ENCODE results near the gene KRTAP5-1. TPM values are rescaled to one million over a fixed set of nuclear protein-coding genes. Genes with fewer than 3 reads are reported as not detected.
A peak's percentile ranks its signal among the peaks of the same experiment; 100 is the strongest.

KRTAP5-1 gene
- total and polyA plus RNA-seq, 12 donors = 0.10 TPM; not detected in 11

DNA sequence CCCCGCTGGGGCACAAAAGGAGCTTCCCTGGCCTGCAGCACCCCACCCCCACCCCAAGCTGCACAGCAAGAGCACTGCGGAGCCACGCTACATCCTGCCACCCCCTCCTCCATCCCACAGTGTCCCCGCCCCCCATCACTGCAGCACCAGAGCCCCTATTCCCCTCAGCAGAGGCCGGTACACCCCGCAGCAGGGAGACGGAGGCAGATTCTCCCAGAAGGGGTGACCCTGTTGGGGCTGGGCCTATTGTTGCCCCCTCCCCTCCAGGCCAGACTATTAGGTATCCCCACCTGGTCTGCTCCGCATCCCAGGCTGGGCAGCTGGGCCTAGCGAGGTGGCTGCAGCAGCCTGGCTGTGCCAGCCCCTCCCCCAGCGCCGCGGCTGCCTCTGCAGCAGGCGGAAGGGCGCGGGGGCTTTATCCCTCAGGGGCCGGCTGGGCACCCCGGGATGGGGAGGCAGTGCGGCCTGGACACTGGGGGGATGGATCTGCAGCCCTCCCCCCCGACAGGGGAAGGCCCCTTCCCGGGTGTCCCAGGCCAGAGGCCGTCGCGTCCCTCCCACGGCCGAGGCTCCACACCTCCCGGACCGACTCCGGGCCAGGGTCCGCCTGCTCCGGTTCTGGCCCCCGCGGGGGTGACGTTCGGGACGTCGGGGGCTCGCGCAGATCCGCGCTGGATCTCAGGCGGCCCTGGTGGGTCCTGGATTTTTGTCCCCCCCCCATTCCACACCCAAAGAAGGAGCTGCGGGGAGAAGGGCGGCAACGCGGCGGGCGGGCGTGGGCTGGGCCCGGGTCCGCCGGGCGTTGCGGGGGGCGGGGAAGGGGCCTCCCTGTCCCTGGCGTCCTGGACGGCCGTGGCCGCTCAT, 14.0 kb downstream of the KRTAP5-1 start:
- H3K4me1 ChIP-seq (replicated peaks in 1 of 2) = peaks cover 0 to 5% of the 10 kb centered on the region in 2 donors

DNA sequence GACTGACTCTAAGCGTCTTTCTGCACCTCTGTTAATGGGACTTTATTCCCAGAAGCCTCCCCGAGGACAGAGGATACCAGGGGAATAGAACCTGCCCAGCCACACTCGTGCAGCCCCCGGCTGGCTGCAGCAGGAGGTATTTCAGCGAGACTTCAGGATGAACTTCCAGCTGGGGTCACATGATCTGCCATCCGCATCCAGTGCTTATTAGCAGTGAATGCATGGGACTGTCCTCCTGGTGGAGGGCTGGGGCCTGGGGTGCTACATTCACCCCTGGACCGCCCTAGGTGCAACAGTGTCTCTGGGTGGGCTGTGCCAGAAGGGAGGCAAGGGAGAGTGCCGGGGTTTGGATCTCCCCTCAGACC, 14.6 kb downstream of the KRTAP5-1 start:
- H3K4me3 ChIP-seq = no peak overlapping the region
- DNase-seq = peak in 1 of 7 donors; percentile 53
- H3K27ac ChIP-seq = no peak overlapping the region

More for the DNA sequence above, 14.0 kb downstream of the KRTAP5-1 start:
- Histone ChIP-seq H3K36me3 (replicated peaks in 1 of 2) (no peaks in the 10 kb centered on the region), H3K27me3 (peaks cover 18% of the 10 kb centered on the region), H3K9me3 (replicated peaks in 1 of 3) (no peaks in the 10 kb centered on the region), H3K27ac (peak overlapping the region in 2 of 5 donors; percentile 29 to 74), H3K4me3 (peak overlapping the region in 1 of 4 donors; percentile 60)
- no peak for TF ChIP-seq POLR2A (IDR thresholded peaks at IDR 0.05)
- TF ChIP-seq, protein P1, sequence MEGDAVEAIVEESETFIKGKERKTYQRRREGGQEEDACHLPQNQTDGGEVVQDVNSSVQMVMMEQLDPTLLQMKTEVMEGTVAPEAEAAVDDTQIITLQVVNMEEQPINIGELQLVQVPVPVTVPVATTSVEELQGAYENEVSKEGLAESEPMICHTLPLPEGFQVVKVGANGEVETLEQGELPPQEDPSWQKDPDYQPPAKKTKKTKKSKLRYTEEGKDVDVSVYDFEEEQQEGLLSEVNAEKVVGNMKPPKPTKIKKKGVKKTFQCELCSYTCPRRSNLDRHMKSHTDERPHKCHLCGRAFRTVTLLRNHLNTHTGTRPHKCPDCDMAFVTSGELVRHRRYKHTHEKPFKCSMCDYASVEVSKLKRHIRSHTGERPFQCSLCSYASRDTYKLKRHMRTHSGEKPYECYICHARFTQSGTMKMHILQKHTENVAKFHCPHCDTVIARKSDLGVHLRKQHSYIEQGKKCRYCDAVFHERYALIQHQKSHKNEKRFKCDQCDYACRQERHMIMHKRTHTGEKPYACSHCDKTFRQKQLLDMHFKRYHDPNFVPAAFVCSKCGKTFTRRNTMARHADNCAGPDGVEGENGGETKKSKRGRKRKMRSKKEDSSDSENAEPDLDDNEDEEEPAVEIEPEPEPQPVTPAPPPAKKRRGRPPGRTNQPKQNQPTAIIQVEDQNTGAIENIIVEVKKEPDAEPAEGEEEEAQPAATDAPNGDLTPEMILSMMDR (IDR thresholded peaks at IDR 0.05) = no peak
- WGBS, 4 donors = 0 to 20% (median 17%) methylated on average over 4 to 58 of the region's 58 CpGs
- intact Hi-C loops (cut with DNase I) = no loop called here
- peak in 3 of 7 donors; percentile 12 to 56 (median 55) for DNase-seq

DNA sequence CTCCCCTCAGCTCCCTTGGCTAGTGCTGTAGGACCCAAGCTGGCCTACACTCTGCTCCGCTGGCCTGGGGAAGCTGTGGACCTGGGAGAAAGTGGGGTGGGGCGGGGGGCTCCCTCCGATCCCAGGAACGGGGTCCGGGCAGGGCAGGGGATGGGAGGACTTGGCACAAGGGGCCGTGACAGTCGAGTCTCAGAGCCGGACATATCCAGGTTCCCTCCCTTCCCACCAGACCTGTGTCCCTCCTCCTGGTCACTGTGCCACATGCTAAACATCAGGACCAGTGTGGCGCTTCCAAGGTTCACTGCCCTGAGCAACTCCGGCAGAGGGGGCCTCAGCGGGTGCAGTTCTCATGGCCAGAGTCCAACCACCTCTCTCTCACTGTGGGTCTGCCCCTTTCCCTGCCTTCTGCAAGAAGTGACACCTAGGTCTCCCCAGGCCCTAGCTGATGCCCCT, 15.1 kb downstream of the KRTAP5-1 start:
- Histone ChIP-seq H3K27me3 (peaks cover 18% of the 10 kb centered on the region), H3K9me3 (replicated peaks in 1 of 3) (no peaks in the 10 kb centered on the region), H3K36me3 (replicated peaks in 1 of 2) (no peaks in the 10 kb centered on the region), H3K27ac (no peak overlapping the region), H3K4me3 (no peak overlapping the region), H3K4me1 (replicated peaks in 1 of 2) (peaks cover 1 to 5% of the 10 kb centered on the region in 2 donors)
- WGBS, 4 donors = 76 to 77% (median 76%) methylated on average over 10 to 11 of the region's 11 CpGs
- intact Hi-C loops (cut with DNase I) = no loop called here
- peak in 1 of 7 donors; percentile 25 for DNase-seq
- no peak for TF ChIP-seq POLR2A (IDR thresholded peaks at IDR 0.05)
- TF ChIP-seq, protein P1 (IDR thresholded peaks at IDR 0.05) = no peak

More for the DNA sequence above, 14.6 kb downstream of the KRTAP5-1 start:
- TF ChIP-seq POLR2A (IDR thresholded peaks at IDR 0.05) = no peak
- TF ChIP-seq, protein P1 (IDR thresholded peaks at IDR 0.05) = no peak
- peaks cover 0 to 5% of the 10 kb centered on the region in 2 donors for H3K4me1 ChIP-seq (replicated peaks in 1 of 2)
- 86 to 89% (median 87%) methylated on average over 5 to 8 of the region's 8 CpGs for WGBS, 4 donors
- no peaks in the 10 kb centered on the region for H3K9me3 ChIP-seq (replicated peaks in 1 of 3)
- peaks cover 18% of the 10 kb centered on the region for H3K27me3 ChIP-seq
- H3K36me3 ChIP-seq (replicated peaks in 1 of 2) = no peaks in the 10 kb centered on the region
- intact Hi-C loops (cut with DNase I) = no loop called here

DNA sequence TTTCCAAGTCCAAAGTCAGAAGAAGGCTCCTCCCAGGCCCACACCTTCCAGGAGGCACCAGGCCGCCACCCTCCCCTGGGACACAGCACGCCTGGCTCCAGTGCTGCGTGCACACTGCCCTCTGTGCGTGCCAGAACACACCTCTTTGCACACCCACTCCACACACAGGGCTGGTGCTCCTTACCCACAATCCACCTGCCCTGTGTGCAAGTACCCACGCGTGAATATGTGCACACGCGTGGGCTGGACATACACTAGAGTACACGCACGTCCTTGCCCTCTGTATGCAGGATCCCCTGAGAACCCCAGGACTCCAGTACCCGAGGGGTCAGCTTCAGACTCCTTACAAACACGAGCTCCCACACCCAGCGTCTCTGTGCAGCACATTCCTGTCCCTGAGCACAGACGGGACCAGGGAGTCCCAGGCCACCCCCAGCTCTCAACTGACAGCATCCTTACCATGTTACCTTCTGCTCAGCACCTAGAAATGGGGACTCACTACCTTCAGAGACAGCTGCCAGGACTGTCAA, 15.8 kb downstream of the KRTAP5-1 start:
- Histone ChIP-seq H3K4me1 (replicated peaks in 1 of 2) (peaks cover 8 to 10% of the 10 kb centered on the region in 2 donors), H3K27ac (no peak overlapping the region), H3K36me3 (replicated peaks in 1 of 2) (no peaks in the 10 kb centered on the region), H3K9me3 (replicated peaks in 1 of 3) (no peaks in the 10 kb centered on the region), H3K27me3 (peaks cover 18% of the 10 kb centered on the region), H3K4me3 (no peak overlapping the region)
- no peak for DNase-seq
- intact Hi-C loops (cut with DNase I) = no loop called here
- 77 to 89% (median 83%) methylated on average over 11 to 14 of the region's 14 CpGs for WGBS, 4 donors
- no peak for TF ChIP-seq POLR2A (IDR thresholded peaks at IDR 0.05)

Data from adrenal gland (tissue), 12 donors.